DMS114 treated with DMSO at 0.1 percent for 48 hours (cell line): ENCODE measurements around the gene SRP72.

Experiments used
- DNase-seq: peaks from one replicate; lab custom pipeline; 2025; ENCODE audit not compliant: unreplicated experiment; lab: John Stamatoyannopoulos, UW

The SRP72 gene

DNA sequence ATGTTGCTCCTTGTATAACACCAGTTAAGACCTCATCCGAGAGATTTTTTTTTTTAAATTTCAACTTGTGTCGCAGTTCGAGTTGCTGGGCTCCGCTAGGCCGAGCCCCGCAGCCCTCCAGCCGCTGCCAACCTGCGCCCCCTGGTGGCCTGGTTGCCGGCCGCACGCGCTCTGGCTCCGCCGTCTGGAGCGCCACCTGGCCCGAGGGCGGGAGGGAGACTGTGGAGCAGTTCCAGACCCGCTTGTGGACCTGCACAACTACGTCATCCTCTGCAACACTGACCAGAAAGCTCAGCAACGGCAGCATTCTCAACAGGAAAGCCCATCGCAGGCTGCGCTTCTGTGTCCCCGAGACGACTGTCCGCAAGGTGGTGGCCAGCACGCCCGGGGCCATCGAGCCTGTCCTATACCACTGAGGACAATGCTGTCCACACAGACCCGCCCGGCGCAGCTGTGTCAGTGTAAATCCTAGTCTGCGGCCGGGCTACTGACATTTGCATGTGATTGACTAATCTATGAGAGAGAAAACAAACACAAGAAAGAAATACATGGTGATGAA, 77.2 kb downstream of the SRP72 start:
- peak; percentile 51 for DNase-seq

GRCh38 chr4:56550642-56551041, 83.2 kb downstream of the SRP72 start:
- no peak for DNase-seq

- no peak for DNase-seq
Measured at GRCh38 chr4:56551516-56551915, 84.1 kb downstream of the SRP72 start.

- no peak for DNase-seq
Measured at GRCh38 chr4:56552273-56552672, 84.9 kb downstream of the SRP72 start.
